Breast epithelium (tissue), 4 donors: ENCODE data around the gene RAB44. TPM values are rescaled to one million over a fixed set of nuclear protein-coding genes. Genes with fewer than 3 reads are reported as not detected.
A peak's percentile ranks its signal among the peaks of the same experiment; 100 is the strongest.

Source experiments
- DNase-seq, 2 donors: peaks; one replicate each; pipeline ENCODE4 v3.0.0-alpha.2; 2019; ENCODE audit warnings: low spot score in 2 of 2
- H3K27ac ChIP-seq, 2 donors: fragments of 200-600 bp; sonication (generic) in 1 of 2; one replicate each; pipeline ENCODE4 v1.5.1; 2016 to 2019; ENCODE audit warnings: mild to moderate bottlenecking in 1 of 2
- H3K27me3 ChIP-seq, 2 donors: fragments of 200-600 bp; sonication (generic) in 1 of 2; one replicate each; pipeline versions ENCODE4 v1.5.1 to v1.6.0; 2017 to 2019; ENCODE audit warnings: control low read depth in 1 of 2, mild to moderate bottlenecking in 1 of 2
- H3K36me3 ChIP-seq: fragments of 200-600 bp; one replicate; pipeline ENCODE4 v1.5.1; 2019
- H3K4me1 ChIP-seq, 2 donors: fragments of 200-600 bp; sonication (generic); one replicate each; pipeline ENCODE4 v1.5.1; 2016 to 2019; ENCODE audit warnings: control low read depth in 1 of 2
- H3K4me3 ChIP-seq, 3 donors: fragments of 200-600 bp; sonication (generic); 1 replicate in 2 of 3; 2 replicates in 1 of 3; pipeline ENCODE4 v1.5.1; 2016 to 2019; ENCODE audit warnings: mild to moderate bottlenecking in 3 of 3, moderate library complexity in 2 of 3
- H3K9me3 ChIP-seq, 2 donors: fragments of 200-600 bp; sonication (generic) in 1 of 2; one replicate each; pipeline ENCODE4 v1.5.1; 2016 to 2019; ENCODE audit warnings: control low read depth in 1 of 2
- CTCF ChIP-seq, 3 donors: fragments of 450-650 bp; IDR thresholded peaks; one replicate each; pipeline ENCODE4 v1.5.1; 2016 to 2017; ENCODE audit warnings: antibody characterized with exemption in 3 of 3, mild to moderate bottlenecking in 3 of 3, moderate library complexity in 3 of 3
- POLR2A ChIP-seq: fragments of 450-650 bp; IDR thresholded peaks from one replicate; pipeline ENCODE4 v1.6.1; 2016; ENCODE audit warnings: antibody characterized with exemption, mild to moderate bottlenecking, moderate library complexity
- POLR2AphosphoS5 ChIP-seq, 3 donors: sonication (generic); formaldehyde crosslinking; IDR thresholded peaks; one replicate each; pipeline ENCODE4 v1.6.1; 2017; ENCODE audit warnings: antibody characterized with exemption in 3 of 3
- intact Hi-C: fragments of 100-400 bp; cut with DNase I; formaldehyde crosslinking; loops from one replicate; pipeline ENCODE4 v1.15.1; 2023; ENCODE audit warnings: low total_unique reads
- total RNA-seq, 3 donors: library from RNA; depleted of rRNA; stranded (reverse); fragments of >200 nt; gene quantifications; one replicate each; pipeline ENCODE4 v1.1.0, GENCODE V29; 2016

Gene RAB44
- total RNA-seq, 3 donors from 2014 or later, result under 0.01 to 1.9 (median 0.29) TPM

DNA sequence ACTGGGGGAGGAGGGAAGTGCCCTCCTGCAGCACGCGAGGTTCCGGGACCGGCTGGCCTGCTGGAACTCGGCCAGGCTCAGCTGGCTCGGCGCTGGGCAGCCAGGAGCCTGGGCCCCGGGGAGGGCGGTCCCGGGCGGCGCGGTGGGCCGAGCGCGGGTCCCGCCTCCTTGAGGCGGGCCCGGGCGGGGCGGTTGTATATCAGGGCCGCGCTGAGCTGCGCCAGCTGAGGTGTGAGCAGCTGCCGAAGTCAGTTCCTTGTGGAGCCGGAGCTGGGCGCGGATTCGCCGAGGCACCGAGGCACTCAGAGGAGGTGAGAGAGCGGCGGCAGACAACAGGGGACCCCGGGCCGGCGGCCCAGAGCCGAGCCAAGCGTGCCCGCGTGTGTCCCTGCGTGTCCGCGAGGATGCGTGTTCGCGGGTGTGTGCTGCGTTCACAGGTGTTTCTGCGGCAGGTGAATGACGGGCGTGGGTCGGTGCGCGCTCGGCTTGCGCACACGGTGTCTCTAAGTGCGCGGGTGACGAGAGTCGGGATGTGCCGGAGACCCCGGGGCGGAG is 19.1 kb upstream of the RAB44 start, which contains the start of gene CDKN1A:
Gene CDKN1A (plus strand): TSS at position 227 of the 555 bp plus-strand sequence. CDS start 5,388 bp downstream, outside the sequence.
- TF ChIP-seq POLR2AphosphoS5 (IDR thresholded peaks at IDR 0.05) (peak; percentile 96 to 98 (median 96)), POLR2A (peak; percentile 99), CTCF (IDR thresholded peaks at IDR 0.05) (peak in 1 of 3 donors; percentile 7)
- intact Hi-C loops, result no loop called here
- Histone ChIP-seq H3K27me3 (no peaks in the 10 kb centered on the region), H3K9me3 (no peaks in the 10 kb centered on the region), H3K27ac (peak within 1 kb of the TSS; percentile 97 to 98), H3K4me3 (peak within 1 kb of the TSS; percentile 84 to 97 (median 94)), H3K4me1 (peaks cover 11 to 21% of the 10 kb centered on the region in 2 donors), H3K36me3 (no peaks in the 10 kb centered on the region)
- peak; percentile 88 to 90 for DNase-seq

DNA sequence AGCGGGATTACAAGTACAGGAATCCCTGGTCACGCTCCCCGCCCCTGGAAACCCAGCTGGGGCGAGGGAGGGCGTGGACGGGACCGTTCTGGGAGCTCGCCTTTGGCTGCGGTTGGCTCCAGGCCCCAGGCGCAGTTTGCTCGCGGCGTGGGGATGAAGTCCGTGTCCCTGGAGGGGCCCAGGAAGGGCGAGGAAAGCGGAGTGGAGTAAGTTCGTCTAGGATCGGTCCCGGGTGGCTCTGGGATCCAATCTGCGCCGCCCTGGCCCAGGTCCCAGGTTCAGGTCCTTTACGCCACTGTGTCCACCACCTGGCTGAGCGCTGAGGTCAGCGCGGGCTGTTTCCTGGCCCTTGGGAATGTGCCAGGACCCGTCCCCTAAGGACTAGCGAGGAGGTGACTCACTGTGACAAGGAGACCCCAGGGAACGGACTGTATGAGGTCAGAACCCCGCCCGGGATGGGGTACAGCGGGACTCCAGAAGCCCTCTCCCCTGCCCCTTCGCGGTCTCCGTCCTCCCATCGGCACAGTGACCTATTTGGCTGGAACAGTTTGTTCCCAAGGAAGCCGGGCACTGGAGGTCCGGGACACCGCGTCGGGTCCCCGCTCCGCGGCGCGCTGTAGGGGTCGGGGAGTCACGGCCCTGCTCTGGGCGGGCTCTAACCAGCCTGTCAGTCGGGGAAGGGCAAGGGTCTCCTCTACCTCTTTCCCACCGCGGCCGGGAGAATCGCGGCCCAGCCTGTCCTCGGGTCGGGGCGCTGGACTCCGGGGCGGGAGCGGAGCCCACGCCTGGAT is 18.4 kb upstream of the RAB44 start:
- Histone ChIP-seq H3K9me3 (no peaks in the 10 kb centered on the region), H3K4me3 (peak overlapping the region; percentile 84 to 97 (median 94)), H3K27me3 (no peaks in the 10 kb centered on the region), H3K27ac (peak overlapping the region; percentile 97 to 98), H3K36me3 (peaks cover 5% of the 10 kb centered on the region), H3K4me1 (peaks cover 11 to 21% of the 10 kb centered on the region in 2 donors)
- peak; percentile 68 for DNase-seq
- TF ChIP-seq CTCF (IDR thresholded peaks at IDR 0.05) (no peak), POLR2A (peak; percentile 33), POLR2AphosphoS5 (IDR thresholded peaks at IDR 0.05) (peak; percentile 18 to 93 (median 86))
- intact Hi-C loops, result no loop called here

- TF ChIP-seq POLR2A (no peak), POLR2AphosphoS5 (IDR thresholded peaks at IDR 0.05) (peak in 2 of 3 donors; percentile 50 to 56), CTCF (IDR thresholded peaks at IDR 0.05) (no peak)
- peak overlapping the region in 2 of 3 donors; percentile 13 to 49 for H3K4me3 ChIP-seq
- intact Hi-C loops, result loop anchor here (5.0 kb wide), 1 partner anchor 60 kb away; no protein-coding TSS in a partner anchor
- no peaks in the 10 kb centered on the region for H3K9me3 ChIP-seq
- H3K4me1 ChIP-seq, result peaks cover 11 to 17% of the 10 kb centered on the region in 2 donors
- DNase-seq, result peak; percentile 80 to 87
- H3K27ac ChIP-seq, result peak overlapping the region; percentile 82
- no peaks in the 10 kb centered on the region for H3K27me3 ChIP-seq
- H3K36me3 ChIP-seq, result peaks cover 7% of the 10 kb centered on the region
Measured at GRCh38 chr6:36682328-36683144, 15.1 kb upstream of the RAB44 start.

- H3K36me3 ChIP-seq, result peaks cover 7% of the 10 kb centered on the region
- peak overlapping the region; percentile 82 for H3K27ac ChIP-seq
- no peaks in the 10 kb centered on the region for H3K9me3 ChIP-seq
- intact Hi-C loops, result loop anchor here (5.0 kb wide), 1 partner anchor 61 kb away; no protein-coding TSS in a partner anchor
- TF ChIP-seq POLR2AphosphoS5 (IDR thresholded peaks at IDR 0.05), result no peak
- TF ChIP-seq POLR2A, result no peak
- TF ChIP-seq CTCF (IDR thresholded peaks at IDR 0.05), result no peak
- no peaks in the 10 kb centered on the region for H3K27me3 ChIP-seq
- H3K4me3 ChIP-seq, result peak overlapping the region in 1 of 3 donors; percentile 49
- no peak for DNase-seq
- peaks cover 7 to 14% of the 10 kb centered on the region in 2 donors for H3K4me1 ChIP-seq
Measured at GRCh38 chr6:36683145-36683655, 14.4 kb upstream of the RAB44 start.
